ENCODE results near the gene FOXB1. TPM values are rescaled to one million over a fixed set of nuclear protein-coding genes. Genes with fewer than 3 reads are reported as not detected.

Gene FOXB1
- total RNA-seq, 1 experiment from 2014 or later = not detected

DNA sequence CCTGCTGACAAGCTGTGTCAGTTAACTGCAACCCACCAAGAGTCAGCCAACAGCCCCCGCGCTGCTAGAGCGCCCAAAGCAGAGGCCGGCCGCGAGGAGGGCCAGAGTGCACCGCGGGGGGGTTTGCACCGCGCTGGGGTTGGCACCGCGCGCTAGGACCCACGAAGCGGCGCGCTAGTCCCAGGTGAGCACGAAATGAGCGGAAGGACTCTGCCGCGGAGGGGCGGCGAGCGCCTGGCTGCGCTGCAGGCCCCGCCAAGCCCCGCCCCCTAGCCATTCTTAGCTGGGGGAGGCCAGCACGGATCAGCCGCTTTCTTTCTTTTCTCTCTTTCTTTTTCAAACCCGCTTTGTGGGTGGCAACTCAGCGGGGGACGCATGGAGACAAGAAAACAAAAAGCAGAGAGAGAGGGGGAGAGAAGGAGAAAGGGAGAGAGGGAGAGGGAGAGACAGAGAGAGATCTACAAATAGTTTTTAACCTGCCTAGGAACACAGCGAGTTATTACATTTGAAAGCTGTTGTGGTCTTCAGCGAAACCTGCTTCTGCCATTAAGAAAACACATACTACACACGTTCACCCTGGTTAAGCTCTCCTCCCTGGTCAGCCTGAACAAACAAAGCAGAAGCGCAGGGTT is 6.9 kb upstream of the FOXB1 start:
- in situ Hi-C loops (cut with HindIII; ENCODE audit: low pct_unique_long_range_greater_than_20kb, low sequenced_read_pairs) = no loop called here
- peak; percentile 20 for DNase-seq (ENCODE audit: low read depth)

DNA sequence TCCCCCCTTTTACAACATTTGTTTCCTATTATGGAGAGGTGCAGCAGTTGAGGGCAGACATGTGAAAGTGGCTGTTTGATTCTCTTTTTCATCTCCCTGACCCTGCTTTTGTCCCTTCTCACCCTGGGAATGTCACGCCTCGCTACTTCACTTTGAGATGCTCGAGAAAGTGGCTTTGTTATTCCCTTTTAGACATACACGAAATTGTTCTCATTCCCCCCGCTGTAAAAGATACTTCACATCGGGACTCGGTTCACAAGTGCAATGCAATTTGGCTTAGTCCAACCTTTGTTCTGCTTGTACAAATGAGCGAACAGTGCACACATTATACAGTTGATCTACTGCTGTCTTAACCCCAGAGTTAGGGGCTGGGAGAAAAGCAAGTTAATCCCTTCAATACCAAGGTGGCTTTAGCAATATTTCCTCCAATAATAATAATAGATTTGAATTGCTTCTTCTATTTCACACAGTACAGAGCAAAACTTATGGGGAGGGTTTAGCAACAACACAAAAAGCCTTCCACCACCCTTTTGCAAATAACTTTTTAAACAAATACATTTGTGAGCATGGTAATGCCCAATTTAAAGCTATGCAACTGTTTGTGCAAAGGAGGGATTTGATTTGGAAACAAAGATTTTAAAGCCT is 5.7 kb upstream of the FOXB1 start:
- no peak for DNase-seq (ENCODE audit: low read depth)
- in situ Hi-C loops (cut with HindIII; ENCODE audit: low pct_unique_long_range_greater_than_20kb, low sequenced_read_pairs) = no loop called here

- DNase-seq (ENCODE audit: low read depth) = no peak
- in situ Hi-C loops (cut with HindIII; ENCODE audit: low pct_unique_long_range_greater_than_20kb, low sequenced_read_pairs) = no loop called here
Measured at GRCh38 chr15:59998950-59999611, 5.0 kb upstream of the FOXB1 start.

DNA sequence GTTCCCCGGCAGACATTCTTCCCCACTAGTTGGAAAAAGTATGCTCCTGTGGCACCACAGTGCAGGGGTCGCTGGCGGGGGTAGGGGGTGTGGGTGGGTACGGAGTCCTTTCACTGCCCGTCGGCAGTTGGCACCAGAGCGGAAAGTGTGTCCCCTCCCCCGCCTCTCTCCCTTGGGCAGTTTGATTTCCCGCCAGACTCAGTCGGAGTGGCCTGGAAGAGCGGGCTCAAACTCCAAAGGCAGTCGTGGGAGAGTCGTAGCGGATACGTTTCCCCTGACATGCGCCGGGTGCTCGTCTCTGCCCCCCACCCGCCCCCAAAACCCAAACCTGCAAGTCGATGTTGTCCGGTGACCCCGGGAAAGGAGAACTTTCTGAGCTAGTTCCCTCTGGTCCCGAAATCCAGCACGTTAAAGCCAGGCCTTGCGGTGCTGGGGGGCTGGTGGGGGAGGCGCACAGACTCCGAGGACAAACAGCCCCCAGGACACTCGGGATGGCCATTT is 4.4 kb upstream of the FOXB1 start:
- DNase-seq (ENCODE audit: low read depth) = no peak
- in situ Hi-C loops (cut with HindIII; ENCODE audit: low pct_unique_long_range_greater_than_20kb, low sequenced_read_pairs) = no loop called here

DNA sequence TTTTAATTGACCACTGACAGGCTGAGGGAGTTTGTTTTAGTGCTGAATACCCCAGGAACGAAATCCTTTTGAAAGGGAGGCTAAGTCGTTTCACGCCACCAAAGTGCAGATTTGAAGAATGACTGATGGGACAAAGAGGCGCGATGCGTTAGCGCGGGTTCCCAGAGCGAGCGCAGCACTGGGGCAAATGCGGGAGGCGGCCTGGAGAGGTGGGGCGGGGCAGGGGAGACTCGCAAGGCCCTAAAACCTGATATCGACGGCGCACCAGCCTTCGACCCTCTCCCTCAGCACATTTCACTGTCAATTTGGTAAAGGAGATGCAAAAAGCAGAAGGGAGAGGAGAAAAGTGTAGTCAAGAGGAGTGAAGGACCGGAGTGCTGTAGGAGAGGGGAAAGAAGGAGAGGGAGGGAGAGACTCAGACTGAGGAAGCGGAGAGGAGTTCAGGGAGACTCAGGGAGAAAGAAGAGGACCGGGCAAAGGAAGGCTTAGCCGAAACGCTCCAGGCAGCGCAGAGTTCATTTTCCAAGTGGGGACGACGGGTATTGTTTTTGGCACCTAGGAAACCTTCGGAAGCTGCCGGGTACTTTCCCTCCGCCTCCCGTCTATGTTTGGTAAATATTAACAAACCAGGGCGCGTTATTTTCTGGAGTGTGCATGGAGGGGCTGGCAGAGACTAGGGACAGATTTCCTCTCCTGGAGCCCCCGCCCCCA is 3.8 kb upstream of the FOXB1 start:
- peak; percentile 13 for DNase-seq (ENCODE audit: low read depth)
- in situ Hi-C loops (cut with HindIII; ENCODE audit: low pct_unique_long_range_greater_than_20kb, low sequenced_read_pairs) = no loop called here

GRCh38 chr15:60000824-60001609 is 3.1 kb upstream of the FOXB1 start:
- DNase-seq (ENCODE audit: low read depth) = no peak
- in situ Hi-C loops (cut with HindIII; ENCODE audit: low pct_unique_long_range_greater_than_20kb, low sequenced_read_pairs) = no loop called here

GRCh38 chr15:60001610-60002527 is 2.2 kb upstream of the FOXB1 start:
- in situ Hi-C loops (cut with HindIII; ENCODE audit: low pct_unique_long_range_greater_than_20kb, low sequenced_read_pairs) = no loop called here
- DNase-seq (ENCODE audit: low read depth) = no peak

DNA sequence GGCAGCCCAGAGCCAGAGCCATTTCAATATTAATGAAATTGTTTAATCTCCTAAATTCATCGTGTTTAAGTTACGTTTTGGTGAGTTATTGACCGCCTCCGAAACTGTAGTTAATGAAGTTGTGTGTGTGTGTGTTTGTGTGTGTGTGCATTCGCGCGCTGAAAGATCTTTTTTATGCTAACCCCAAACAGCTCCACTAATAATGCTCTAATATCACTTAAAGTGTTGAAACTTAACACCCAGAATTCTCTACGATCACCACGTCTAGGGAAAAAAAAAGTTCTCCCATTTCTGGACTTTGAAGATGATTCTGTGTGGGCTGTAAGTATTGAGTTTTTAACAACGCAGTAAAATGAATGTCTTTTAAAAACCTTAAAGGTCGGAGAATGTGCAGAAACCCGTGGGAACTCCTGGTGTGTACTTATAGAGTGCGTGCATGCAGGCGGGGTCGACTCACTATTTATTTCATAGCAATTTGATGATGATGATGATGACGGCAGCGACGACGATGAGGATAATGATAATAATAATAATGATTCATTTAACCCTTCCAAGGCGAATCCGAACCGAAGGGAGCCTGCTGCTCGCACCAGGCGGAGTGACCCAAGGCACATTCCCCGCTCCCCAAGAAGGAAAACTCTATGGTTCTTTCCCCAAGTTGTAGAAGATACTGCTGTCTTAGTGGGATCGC is 1.4 kb upstream of the FOXB1 start:
- DNase-seq (ENCODE audit: low read depth) = no peak
- in situ Hi-C loops (cut with HindIII; ENCODE audit: low pct_unique_long_range_greater_than_20kb, low sequenced_read_pairs) = no loop called here

DNA sequence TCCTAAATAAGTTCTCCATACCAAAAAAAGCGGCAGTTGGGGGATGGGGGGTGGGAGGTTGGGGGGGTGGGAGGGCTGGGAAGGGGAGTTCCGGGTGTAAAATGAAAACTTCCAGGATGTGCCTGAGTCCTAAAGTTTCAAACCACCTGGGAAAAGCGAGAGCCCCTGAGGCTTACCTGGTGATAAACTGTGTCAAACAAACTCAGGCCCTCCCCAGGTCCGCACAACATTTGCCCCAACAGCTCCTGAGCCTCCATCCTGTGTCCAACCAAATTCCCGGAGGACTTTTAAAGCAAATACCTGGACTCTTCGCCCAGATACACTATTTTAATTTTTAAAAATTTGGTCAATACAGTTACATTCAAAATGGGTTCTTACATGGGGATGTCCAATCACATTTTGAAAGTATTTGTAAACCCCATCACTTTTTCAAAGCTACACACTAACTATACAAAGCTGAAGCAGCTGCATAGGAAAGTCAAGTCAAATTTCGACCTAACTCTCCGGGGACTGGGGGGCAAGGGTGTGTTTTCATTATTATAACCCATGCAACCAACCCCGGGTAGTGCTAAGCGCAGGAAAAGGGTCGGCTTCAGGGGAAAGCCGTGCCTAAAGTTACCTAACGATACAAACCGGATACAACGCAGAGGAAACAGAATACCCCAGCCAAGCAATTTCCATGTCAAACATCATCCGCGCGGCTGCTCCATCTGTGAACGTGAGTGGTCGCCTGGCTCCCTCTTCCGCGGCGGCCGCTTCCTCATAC is 685 bp upstream of the FOXB1 start:
- in situ Hi-C loops (cut with HindIII; ENCODE audit: low pct_unique_long_range_greater_than_20kb, low sequenced_read_pairs) = no loop called here
- no peak for DNase-seq (ENCODE audit: low read depth)

DNA sequence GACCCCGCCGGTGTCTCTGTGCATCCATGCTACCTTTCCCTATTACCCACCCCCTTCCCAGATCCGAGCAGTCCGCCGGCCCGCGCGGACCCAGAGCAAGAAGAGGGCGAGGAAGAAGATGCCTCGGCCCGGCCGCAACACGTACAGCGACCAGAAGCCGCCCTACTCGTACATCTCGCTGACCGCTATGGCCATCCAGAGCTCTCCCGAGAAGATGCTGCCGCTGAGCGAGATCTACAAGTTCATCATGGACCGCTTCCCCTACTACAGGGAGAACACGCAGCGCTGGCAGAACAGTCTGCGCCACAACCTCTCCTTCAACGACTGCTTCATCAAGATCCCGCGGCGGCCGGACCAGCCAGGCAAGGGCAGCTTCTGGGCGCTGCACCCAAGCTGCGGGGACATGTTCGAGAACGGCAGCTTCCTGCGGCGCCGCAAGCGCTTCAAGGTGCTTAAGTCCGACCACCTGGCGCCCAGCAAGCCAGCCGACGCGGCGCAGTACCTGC is 788 bp downstream of the FOXB1 start:
- DNase-seq (ENCODE audit: low read depth) = no peak
- in situ Hi-C loops (cut with HindIII; ENCODE audit: low pct_unique_long_range_greater_than_20kb, low sequenced_read_pairs) = no loop called here

- no peak for DNase-seq (ENCODE audit: low read depth)
- in situ Hi-C loops (cut with HindIII; ENCODE audit: low pct_unique_long_range_greater_than_20kb, low sequenced_read_pairs) = no loop called here
Measured at GRCh38 chr15:60005352-60006202, 1.5 kb downstream of the FOXB1 start.

DNA sequence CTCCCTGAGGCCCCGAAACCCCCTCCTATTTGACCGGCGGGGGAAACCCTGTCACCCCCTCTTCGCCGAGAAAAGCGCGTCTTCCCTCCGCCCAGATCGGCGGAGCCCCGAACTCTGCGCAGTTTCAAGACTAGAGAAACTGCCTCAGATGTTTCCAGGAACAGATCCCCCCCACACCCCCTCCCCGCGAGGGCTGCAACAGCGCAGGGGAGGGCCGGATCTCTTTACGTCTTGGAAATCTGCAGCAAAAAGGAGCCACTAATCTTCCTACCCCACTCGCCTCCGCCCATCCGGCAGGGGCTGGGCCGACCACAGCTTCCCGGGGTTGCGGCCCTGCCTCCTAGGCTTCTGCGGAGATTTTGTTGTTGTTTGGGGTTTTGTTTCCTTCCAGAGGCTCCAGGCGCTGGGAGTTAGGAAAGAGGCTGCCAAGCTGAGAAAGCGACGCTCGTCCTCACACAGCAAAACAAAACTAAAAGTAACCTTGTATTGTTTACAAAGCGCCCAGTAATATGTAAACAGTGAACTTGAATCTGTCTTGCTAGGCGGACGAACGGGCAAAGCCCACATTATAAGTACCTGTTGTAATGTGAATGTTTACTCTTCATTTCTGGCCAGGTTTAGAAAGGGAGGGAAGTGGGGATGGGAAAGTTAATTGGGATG is 2.2 kb downstream of the FOXB1 start:
- peak; percentile 14 for DNase-seq (ENCODE audit: low read depth)
- in situ Hi-C loops (cut with HindIII; ENCODE audit: low pct_unique_long_range_greater_than_20kb, low sequenced_read_pairs) = no loop called here

DNA sequence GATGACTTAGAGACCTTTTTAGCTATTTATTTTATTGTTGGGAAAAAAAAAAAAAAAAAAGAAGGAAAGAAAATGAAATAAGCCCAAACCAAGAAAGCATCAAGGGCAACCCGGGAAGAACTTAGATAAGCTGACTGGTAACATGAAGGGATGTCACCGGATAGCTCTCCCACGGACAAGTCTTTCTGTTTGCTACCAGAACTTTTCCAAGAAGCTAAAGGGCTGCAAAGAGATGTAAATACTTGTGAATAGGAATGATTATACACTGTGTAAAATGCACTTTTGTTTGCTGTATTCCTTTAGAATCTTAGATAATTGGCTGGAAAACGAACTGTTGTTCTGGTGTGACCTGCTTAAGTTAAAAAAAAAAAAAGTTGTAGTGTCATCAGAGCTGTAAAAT is 2.8 kb downstream of the FOXB1 start:
- in situ Hi-C loops (cut with HindIII; ENCODE audit: low pct_unique_long_range_greater_than_20kb, low sequenced_read_pairs) = no loop called here
- DNase-seq (ENCODE audit: low read depth) = no peak

DNA sequence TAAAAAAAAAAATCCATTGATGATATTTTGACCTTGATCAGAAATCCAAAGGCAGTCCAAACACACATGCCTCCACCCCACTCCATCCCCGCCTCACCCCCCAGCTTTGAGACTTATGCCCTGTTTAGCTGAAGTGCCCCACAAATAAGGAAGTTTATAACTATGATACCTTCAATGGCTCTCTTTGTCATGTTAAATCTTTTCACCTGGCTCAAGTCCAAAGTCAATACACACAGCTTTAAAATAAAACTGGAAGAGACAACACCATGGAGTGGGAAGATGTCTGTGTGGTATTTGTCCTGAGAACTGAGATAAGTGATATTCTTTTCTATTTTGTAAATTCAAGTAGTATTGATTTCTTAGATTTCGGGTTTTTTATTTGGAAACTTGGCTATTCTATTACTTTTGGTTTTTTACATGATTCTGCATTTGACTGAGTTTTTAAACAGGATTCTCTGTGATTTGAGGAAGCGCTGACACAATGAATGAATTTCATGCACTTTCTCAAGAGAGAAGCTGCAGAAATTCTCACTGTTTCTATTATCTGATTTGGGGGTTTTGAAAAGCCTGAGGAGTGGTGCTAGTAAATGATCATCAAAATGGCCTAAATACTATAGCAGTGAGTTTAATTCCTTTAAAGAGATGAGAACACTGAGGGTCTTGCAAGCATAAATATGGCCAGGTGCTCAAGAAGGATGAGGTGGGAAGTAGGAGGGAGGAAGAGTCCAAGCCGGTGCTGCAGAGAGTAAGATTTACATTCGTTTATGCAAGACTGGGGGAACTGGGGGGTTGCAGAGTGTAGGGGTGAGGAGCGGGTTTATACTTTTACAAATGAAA is 5.2 kb downstream of the FOXB1 start:
- DNase-seq (ENCODE audit: low read depth) = no peak
- in situ Hi-C loops (cut with HindIII; ENCODE audit: low pct_unique_long_range_greater_than_20kb, low sequenced_read_pairs) = no loop called here

Data from Caki2 (cell line).